ENCODE results near the gene GOLGA1. TPM values are rescaled to one million over a fixed set of nuclear protein-coding genes. Genes with fewer than 3 reads are reported as not detected.
"Not testable (repeated sequence)": the region's sequence is repeated elsewhere in the genome, so short reads cannot be mapped to it uniquely, and the experiment has no call there.

The GOLGA1 gene
- total RNA-seq, 1 experiment from 2014 or later, result 12.2 TPM

GRCh38 chr9:124838132-124838531 is 102.8 kb downstream of the GOLGA1 start:
- not testable (repeated sequence) for DNase-seq (ENCODE audit: low read depth)

DNA sequence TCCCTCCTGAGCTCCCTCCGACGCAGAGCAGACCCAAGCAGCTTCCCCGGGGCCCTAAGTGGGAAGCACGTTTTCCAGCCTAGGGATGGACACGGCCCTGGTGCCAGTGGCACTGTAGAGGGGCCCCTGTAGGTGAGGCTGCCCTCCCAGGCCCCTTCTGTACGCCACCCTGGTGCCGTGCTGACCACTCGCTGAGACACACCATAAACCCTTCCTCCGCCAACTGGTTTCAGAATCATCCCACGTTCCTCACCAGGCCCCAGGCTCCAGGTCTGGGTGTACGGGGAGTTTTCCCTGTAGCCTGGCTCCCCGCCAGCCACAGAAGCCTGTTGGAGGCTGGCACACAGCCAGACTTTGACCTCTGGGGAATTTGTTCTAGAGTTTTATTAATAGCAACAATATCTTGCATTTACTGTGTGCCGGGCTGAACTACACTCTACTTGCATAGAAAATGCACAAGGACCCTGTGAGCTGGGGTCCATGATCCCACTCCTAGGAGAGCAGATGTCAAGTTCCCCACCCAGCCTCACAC is 105.8 kb downstream of the GOLGA1 start:
- DNase-seq (ENCODE audit: low read depth), result peak; percentile 68

GRCh38 chr9:124834591-124834990 is 106.3 kb downstream of the GOLGA1 start:
- peak; percentile 59 for DNase-seq (ENCODE audit: low read depth)

DNA sequence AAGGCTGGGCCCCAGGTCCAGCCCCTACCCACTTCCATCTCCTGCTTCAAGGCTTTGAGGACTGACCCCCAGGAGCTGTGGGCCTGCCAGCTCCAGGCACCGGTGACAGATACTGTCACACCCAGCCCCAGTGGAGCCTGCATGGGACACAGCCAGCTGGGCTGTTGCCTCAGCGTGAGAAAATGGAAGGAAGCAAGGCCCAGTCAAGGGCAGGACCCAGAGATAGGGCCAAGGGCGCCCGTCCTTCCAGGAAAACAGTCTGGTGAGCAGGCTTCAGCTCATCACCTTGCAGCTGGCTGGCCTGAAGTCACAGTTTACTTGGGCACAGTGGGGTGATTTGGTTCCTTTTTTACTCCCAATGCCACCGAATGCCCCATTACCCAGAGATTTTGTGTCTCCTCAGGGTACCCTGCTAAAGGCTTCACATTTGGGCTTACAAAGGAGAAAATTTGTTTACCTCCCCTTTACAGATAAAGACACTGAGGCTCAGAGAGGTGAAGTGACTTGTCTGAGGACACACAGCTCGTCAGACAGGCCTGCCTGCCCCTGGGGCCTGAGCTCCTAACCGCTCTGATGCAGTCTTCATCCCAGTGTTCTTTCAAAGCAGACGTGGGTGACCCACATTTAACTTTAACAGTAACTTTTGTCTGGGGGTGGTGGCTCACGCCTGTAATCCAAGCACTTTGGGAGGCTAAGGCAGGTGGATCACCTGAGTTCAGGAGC is 109.1 kb downstream of the GOLGA1 start:
- DNase-seq (ENCODE audit: low read depth), result no peak

- no peak for DNase-seq (ENCODE audit: low read depth)
These were observed 110.3 kb downstream of the GOLGA1 start for GRCh38 chr9:124830593-124830992.

- no peak for DNase-seq (ENCODE audit: low read depth)
These were observed 111.6 kb downstream of the GOLGA1 start for GRCh38 chr9:124829334-124829669.

- DNase-seq (ENCODE audit: low read depth), result no peak
These were observed 112.2 kb downstream of the GOLGA1 start for GRCh38 chr9:124828489-124829333.

Other genes with a start within 250 kb of the GOLGA1 start
- 1.1 and 1.3 TPM in 2 replicates for gene NR6A1, start 169.8 kb downstream of the GOLGA1 start, total RNA-seq (2014; rRNA removed)
- gene OLFML2A, start 163.9 kb downstream of the GOLGA1 start, total RNA-seq (2014; rRNA removed), result 6.2 and 14.2 TPM in 2 replicates
- not detected in 2 replicates for gene WDR38, start 87.6 kb downstream of the GOLGA1 start, total RNA-seq (2014; rRNA removed)
- 2,204 and 2,858 TPM in 2 replicates for gene RPL35, start 79.1 kb downstream of the GOLGA1 start, total RNA-seq (2014; rRNA removed)
- gene ARPC5L, start 79.0 kb downstream of the GOLGA1 start, total RNA-seq (2014; rRNA removed), result 37.6 and 39.0 TPM in 2 replicates
- 2.3 and 6.1 TPM in 2 replicates for gene SCAI, start 202.4 kb upstream of the GOLGA1 start, total RNA-seq (2014; rRNA removed)
- gene PPP6C, start 248.7 kb upstream of the GOLGA1 start, total RNA-seq (2014; rRNA removed), result 38.3 and 38.4 TPM in 2 replicates